A673 (cell line): ENCODE results near the gene SCUBE2. TPM values are rescaled to one million over a fixed set of nuclear protein-coding genes. Genes with fewer than 3 reads are reported as not detected.

ENCODE experiments used
- BruUV-seq: library from RNA; stranded (reverse); fragments of 400-500 nt; replicated peaks from 2 replicates; lab custom pipeline; 2021; lab: Mats Ljungman, UMichigan
- CTCF ChIA-PET: fragments of 300-600 bp; sonication (Branson Sonifier 250); formaldehyde crosslinking; loops from one replicate; lab custom pipeline; 2022; ENCODE audit warnings: antibody characterized with exemption; lab: Charles Lee
- POLR2A ChIA-PET: fragments of 300-600 bp; sonication (Branson Sonifier 250); formaldehyde crosslinking; loops from one replicate; lab custom pipeline; 2022; ENCODE audit warnings: antibody characterized with exemption; ENCODE audit not compliant: low non-redundant PET; lab: Charles Lee
- DNase-seq: peaks from one replicate; pipeline ENCODE4 v3.0.0-alpha.2; 2015; ENCODE audit warnings: low spot score
- H3K27ac ChIP-seq: fragments of 200-600 bp; sonication (generic); 2 replicates; pipeline ENCODE4 v1.5.1; 2016; ENCODE audit warnings: mixed run types, low read depth, mild to moderate bottlenecking, mixed read lengths, antibody characterized with exemption, low read length; ENCODE audit not compliant: poor library complexity, severe bottlenecking
- H3K27me3 ChIP-seq: fragments of 200-600 bp; sonication (generic); replicated peaks from 2 replicates; pipeline ENCODE4 v1.6.1; 2017; ENCODE audit warnings: mixed run types, low read depth, mild to moderate bottlenecking, mixed read lengths, antibody characterized with exemption, low read length; ENCODE audit not compliant: insufficient read depth, poor library complexity
- H3K36me3 ChIP-seq: fragments of 200-600 bp; sonication (generic); 2 replicates; pipeline ENCODE4 v1.6.1; 2016; ENCODE audit warnings: mixed run types, mild to moderate bottlenecking, mixed read lengths, antibody characterized with exemption, low read length; ENCODE audit not compliant: insufficient read depth, poor library complexity, severe bottlenecking
- H3K4me1 ChIP-seq: fragments of 200-600 bp; sonication (generic); 2 replicates; pipeline ENCODE4 v1.6.1; 2017; ENCODE audit warnings: mixed run types, mild to moderate bottlenecking, mixed read lengths, antibody characterized with exemption, low read length; ENCODE audit not compliant: insufficient read depth, poor library complexity, severe bottlenecking
- H3K4me3 ChIP-seq: fragments of 200-600 bp; sonication (generic); 2 replicates; pipeline ENCODE4 v1.5.1; 2016; ENCODE audit warnings: low read depth, mixed run types, mild to moderate bottlenecking, mixed read lengths, low read length; ENCODE audit not compliant: poor library complexity, severe bottlenecking
- H3K9me3 ChIP-seq: fragments of 200-600 bp; sonication (generic); 2 replicates; pipeline ENCODE4 v1.6.1; 2016; ENCODE audit warnings: mixed run types, low read depth, mild to moderate bottlenecking, mixed read lengths, antibody characterized with exemption, low read length; ENCODE audit not compliant: poor library complexity, severe bottlenecking
- CTCF ChIP-seq: fragments of 300-800, 200-600 bp; sonication (generic); conservative IDR thresholded peaks from 2 replicates; pipeline ENCODE4 v1.5.1; 2017; ENCODE audit warnings: low read depth, mild to moderate bottlenecking, antibody characterized with exemption, low read length, moderate library complexity, mixed read lengths
- EZH2 ChIP-seq: fragments of 200-600 bp; sonication (generic); IDR thresholded peaks from 2 replicates; pipeline ENCODE4 v1.6.1; 2017; ENCODE audit warnings: borderline replicate concordance, low read depth, mild to moderate bottlenecking, mixed read lengths, antibody characterized with exemption, low read length; ENCODE audit not compliant: poor library complexity, severe bottlenecking
- intact Hi-C: fragments of 100-400 bp; cut with micrococcal nuclease; formaldehyde crosslinking; loops from one replicate; pipeline ENCODE4 v1.10.0; 2022; ENCODE audit not compliant: unreplicated experiment
- total RNA-seq: library from RNA; stranded (reverse); gene quantifications from 2 replicates; pipeline ENCODE4 v1.2.3, GENCODE V29; 2021

SCUBE2 gene
- total RNA-seq, 1 experiment from 2014 or later = 1.4 TPM

- no TSS peak for BruUV-seq
- H3K4me3 ChIP-seq = no peak overlapping the region
- intact Hi-C loops = no loop called here
Measured at GRCh38 chr11:8997451-8997850, 93.9 kb downstream of the SCUBE2 start.

GRCh38 chr11:8989453-8989852, 101.9 kb downstream of the SCUBE2 start:
- ChIA-PET CTCF (no interaction called here), POLR2A (no interaction called here)
- Histone ChIP-seq H3K27ac (no peak overlapping the region), H3K4me1 (no peaks in the 10 kb centered on the region), H3K4me3 (no peak overlapping the region), H3K27me3 (peaks cover 4% of the 10 kb centered on the region), H3K36me3 (no peaks in the 10 kb centered on the region), H3K9me3 (no peaks in the 10 kb centered on the region)
- DNase-seq = no peak
- intact Hi-C loops = no loop called here
- no peak for TF ChIP-seq EZH2
- TF ChIP-seq CTCF = no peak
- no TSS peak for BruUV-seq

More at GRCh38 chr11:8997451-8997850, 93.9 kb downstream of the SCUBE2 start:
- H3K36me3 ChIP-seq = no peaks in the 10 kb centered on the region
- peaks cover 10% of the 10 kb centered on the region for H3K27me3 ChIP-seq
- no peak for DNase-seq
- TF ChIP-seq CTCF (no peak), EZH2 (no peak)
- CTCF ChIA-PET = no interaction called here
- POLR2A ChIA-PET = no interaction called here
- no peak overlapping the region for H3K27ac ChIP-seq
- H3K4me1 ChIP-seq = no peaks in the 10 kb centered on the region
- H3K9me3 ChIP-seq = no peaks in the 10 kb centered on the region

DNA sequence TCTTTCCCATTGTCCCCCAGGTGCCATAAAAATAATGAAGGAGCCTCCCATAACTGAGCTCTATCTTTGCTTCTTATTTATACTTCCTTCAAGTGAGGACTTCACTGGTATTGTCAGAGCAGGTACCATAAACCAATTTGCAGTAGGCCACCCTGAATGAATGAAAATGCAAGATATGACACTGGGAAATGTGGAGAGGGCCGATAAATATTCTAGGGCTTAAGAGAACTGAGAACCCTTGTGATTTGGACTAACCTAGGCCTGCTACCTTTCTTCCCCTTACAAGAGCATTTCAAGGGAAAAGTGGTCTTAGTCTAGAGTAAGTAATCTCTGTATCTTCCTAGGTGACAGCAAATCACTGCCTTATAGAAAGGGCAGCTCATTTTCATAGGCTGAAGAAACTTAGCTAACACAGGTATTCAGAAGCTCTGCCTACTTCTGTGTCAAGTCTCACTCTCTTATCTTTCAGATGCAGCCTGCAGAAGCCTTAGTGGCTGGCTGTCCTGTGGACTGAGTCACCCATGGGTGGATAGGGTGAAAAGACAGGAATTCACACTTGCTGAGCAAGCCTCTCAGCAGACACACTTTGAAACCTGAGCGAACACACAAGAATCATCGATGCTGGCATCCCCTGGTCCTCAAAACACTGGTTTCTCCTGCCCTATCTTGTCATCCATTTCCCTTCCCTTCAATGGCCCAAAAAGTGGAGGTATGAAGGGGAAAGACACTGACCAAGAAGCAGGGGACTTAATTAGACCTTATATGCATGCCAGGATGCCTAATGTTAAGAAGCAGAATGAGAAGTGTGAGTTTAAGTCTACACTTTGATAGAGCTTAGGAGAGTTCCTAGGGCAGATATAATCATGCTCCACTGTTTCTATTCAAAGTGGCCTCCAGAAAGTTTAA, 102.8 kb downstream of the SCUBE2 start:
- POLR2A ChIA-PET = no interaction called here
- CTCF ChIA-PET = no interaction called here

More for the DNA sequence above, 102.8 kb downstream of the SCUBE2 start:
- BruUV-seq = no TSS peak
- no peak for DNase-seq
- Histone ChIP-seq H3K27ac (no peak overlapping the region), H3K4me3 (no peak overlapping the region), H3K4me1 (no peaks in the 10 kb centered on the region), H3K27me3 (no peaks in the 10 kb centered on the region), H3K36me3 (no peaks in the 10 kb centered on the region), H3K9me3 (no peaks in the 10 kb centered on the region)
- TF ChIP-seq EZH2 (no peak), CTCF (no peak)
- intact Hi-C loops = no loop called here
